ENCODE data around the gene ZNF516.

ZNF516 gene

DNA sequence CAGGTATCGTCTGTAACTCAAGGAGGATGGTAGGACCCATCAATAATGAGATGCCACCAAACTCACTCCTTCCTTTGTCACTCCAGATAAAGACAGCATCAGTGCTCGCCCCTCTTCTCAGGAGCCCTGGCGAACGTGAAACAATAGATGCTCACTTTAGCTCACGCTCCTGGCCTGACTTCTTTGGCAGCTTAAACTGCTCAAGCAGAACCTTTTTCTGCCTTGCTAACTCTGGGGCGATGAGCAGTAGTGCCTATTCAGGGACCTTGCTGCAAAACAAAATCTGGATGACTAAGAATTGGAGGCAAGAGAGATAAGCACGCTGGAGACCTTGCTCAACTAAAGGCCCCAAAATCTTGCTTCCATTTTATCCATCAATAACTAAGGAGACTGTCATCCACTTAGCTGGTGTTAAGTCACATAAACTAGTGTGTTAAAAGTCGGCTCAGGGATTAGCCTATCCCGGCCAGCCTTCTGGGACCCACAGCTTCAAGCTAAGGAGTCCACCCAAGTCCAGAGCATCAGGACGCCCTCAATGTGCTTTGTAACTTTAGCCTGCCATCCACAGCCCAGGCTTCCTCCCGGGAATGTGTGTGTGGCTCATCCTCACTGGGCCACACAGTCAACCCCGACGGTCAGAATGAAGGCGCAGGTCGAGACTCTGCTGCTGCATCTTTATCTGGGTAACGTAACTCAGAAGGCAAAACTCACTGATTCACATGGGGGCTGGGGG lies 38.9 kb downstream of the ZNF516 start:
- no peak overlapping the region for H2AFZ ChIP-seq
- TF ChIP-seq, protein P1, sequence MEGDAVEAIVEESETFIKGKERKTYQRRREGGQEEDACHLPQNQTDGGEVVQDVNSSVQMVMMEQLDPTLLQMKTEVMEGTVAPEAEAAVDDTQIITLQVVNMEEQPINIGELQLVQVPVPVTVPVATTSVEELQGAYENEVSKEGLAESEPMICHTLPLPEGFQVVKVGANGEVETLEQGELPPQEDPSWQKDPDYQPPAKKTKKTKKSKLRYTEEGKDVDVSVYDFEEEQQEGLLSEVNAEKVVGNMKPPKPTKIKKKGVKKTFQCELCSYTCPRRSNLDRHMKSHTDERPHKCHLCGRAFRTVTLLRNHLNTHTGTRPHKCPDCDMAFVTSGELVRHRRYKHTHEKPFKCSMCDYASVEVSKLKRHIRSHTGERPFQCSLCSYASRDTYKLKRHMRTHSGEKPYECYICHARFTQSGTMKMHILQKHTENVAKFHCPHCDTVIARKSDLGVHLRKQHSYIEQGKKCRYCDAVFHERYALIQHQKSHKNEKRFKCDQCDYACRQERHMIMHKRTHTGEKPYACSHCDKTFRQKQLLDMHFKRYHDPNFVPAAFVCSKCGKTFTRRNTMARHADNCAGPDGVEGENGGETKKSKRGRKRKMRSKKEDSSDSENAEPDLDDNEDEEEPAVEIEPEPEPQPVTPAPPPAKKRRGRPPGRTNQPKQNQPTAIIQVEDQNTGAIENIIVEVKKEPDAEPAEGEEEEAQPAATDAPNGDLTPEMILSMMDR (IDR thresholded peaks at IDR 0.05) = no peak
- H3K9ac ChIP-seq = no peak overlapping the region
- peaks cover 42% of the 10 kb centered on the region for H3K79me2 ChIP-seq
- H3K36me3 ChIP-seq (ENCODE audit: control insufficient read depth, insufficient read depth, low read length) = no peaks in the 10 kb centered on the region
- H3K4me2 ChIP-seq (ENCODE audit: low read length) = no peak overlapping the region
- H3K4me3 ChIP-seq (ENCODE audit: low read depth, low read length) = no peak overlapping the region
- H3K9me3 ChIP-seq (ENCODE audit: control insufficient read depth, low read length) = no peaks in the 10 kb centered on the region
- no peak overlapping the region for H3K27ac ChIP-seq
- H3K27me3 ChIP-seq (ENCODE audit: control insufficient read depth, insufficient read depth, low read length) = no peaks in the 10 kb centered on the region
- H3K4me1 ChIP-seq = peaks cover 8% of the 10 kb centered on the region

DNA sequence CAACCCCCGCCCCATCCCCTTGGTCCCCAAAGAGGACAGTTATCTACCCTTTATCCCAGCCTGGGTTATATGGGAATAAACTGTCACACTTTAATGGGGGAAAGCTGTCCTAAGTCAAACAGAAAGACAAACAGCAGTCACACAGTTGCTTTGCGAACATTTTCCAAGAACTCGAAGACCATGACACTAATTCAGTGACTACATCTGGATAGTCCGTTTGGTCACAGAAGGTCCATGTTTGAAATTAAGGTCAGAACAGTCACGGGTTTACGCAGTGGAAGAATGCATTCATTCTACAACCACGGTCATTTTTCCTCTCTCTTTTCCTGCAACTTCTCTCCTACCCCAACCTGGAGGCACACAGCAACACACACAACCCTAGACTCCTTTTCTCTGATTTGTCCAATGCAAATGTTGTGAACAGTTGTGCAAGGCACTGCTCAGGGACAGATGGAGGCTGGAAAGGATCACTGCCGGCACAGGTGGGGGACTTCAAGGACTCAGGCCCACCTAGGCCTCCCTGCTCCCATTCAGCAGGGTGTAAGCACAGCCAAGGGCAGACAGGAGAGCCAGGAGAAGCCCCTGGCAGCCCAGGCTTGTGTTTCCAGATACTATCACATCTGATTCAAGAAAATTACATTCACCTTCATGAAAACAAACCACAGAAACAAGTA lies 39.9 kb downstream of the ZNF516 start:
- peaks cover 8% of the 10 kb centered on the region for H3K4me1 ChIP-seq
- H3K9ac ChIP-seq = no peak overlapping the region

DNA sequence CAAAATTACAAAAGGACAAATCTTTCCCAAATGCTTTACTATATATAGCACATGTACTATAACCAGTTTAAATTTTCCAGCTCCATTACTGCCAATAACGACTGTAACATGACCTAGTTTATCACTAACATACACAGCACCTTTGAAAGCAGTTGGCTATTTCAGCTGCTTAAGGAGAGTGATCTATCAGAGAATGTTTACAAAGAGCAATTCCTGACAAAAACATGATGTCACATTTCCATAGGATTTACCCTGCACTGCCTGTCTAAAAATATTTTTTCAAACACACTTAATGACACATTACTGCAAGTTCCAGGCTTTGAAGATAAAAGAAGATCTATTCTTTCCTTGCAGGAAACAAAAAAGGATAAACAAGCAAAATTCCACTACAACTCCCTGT lies 40.6 kb downstream of the ZNF516 start:
- H3K79me2 ChIP-seq = peaks cover 34% of the 10 kb centered on the region
- no peak overlapping the region for H3K4me2 ChIP-seq (ENCODE audit: low read length)
- no peak overlapping the region for H2AFZ ChIP-seq
- H3K4me3 ChIP-seq (ENCODE audit: low read depth, low read length) = no peak overlapping the region
- no peaks in the 10 kb centered on the region for H3K27me3 ChIP-seq (ENCODE audit: control insufficient read depth, insufficient read depth, low read length)
- H3K4me1 ChIP-seq = peaks cover 8% of the 10 kb centered on the region
- no peaks in the 10 kb centered on the region for H3K36me3 ChIP-seq (ENCODE audit: control insufficient read depth, insufficient read depth, low read length)
- TF ChIP-seq, protein P1 (IDR thresholded peaks at IDR 0.05) = no peak
- no peak overlapping the region for H3K9ac ChIP-seq
- H3K27ac ChIP-seq = no peak overlapping the region
- H3K9me3 ChIP-seq (ENCODE audit: control insufficient read depth, low read length) = no peaks in the 10 kb centered on the region

More for the DNA sequence above, 39.9 kb downstream of the ZNF516 start:
- TF ChIP-seq, protein P1 (IDR thresholded peaks at IDR 0.05) = no peak
- Histone ChIP-seq H3K79me2 (peaks cover 38% of the 10 kb centered on the region), H3K9me3 (ENCODE audit: control insufficient read depth, low read length) (no peaks in the 10 kb centered on the region), H3K36me3 (ENCODE audit: control insufficient read depth, insufficient read depth, low read length) (no peaks in the 10 kb centered on the region), H2AFZ (no peak overlapping the region), H3K4me2 (ENCODE audit: low read length) (no peak overlapping the region), H3K27me3 (ENCODE audit: control insufficient read depth, insufficient read depth, low read length) (no peaks in the 10 kb centered on the region), H3K4me3 (ENCODE audit: low read depth, low read length) (no peak overlapping the region), H3K27ac (no peak overlapping the region)

DNA sequence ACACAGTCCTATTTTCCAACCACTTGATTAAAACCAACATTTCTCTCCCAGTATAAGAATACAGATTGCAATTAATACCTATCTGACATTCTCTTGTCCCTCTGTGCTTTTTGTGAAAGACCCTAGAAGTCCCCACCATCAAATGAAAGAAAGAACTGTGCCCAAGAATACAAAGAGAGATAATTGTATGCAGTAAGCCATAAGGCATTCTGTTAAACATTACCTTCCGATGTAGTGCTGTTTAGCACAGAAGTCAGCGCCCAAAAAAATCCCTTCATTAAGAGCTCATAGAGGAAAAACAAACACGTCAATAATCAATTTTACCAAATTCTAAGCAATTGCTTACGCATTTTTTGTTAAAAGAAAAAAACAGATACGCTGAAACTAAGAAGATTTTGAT lies 41.1 kb downstream of the ZNF516 start:
- no peaks in the 10 kb centered on the region for H3K36me3 ChIP-seq (ENCODE audit: control insufficient read depth, insufficient read depth, low read length)
- H3K27ac ChIP-seq = no peak overlapping the region
- H3K4me2 ChIP-seq (ENCODE audit: low read length) = no peak overlapping the region
- TF ChIP-seq, protein P1 (IDR thresholded peaks at IDR 0.05) = no peak
- no peak overlapping the region for H2AFZ ChIP-seq
- no peak overlapping the region for H3K4me3 ChIP-seq (ENCODE audit: low read depth, low read length)
- H3K4me1 ChIP-seq = peaks cover 8% of the 10 kb centered on the region
- H3K27me3 ChIP-seq (ENCODE audit: control insufficient read depth, insufficient read depth, low read length) = no peaks in the 10 kb centered on the region
- H3K9me3 ChIP-seq (ENCODE audit: control insufficient read depth, low read length) = no peaks in the 10 kb centered on the region
- no peak overlapping the region for H3K9ac ChIP-seq
- H3K79me2 ChIP-seq = peaks cover 37% of the 10 kb centered on the region
